Transverse colon (tissue), 4 donors: ENCODE measurements around the gene USP34. TPM values are rescaled to one million over a fixed set of nuclear protein-coding genes. Genes with fewer than 3 reads are reported as not detected.
"Not testable (repeated sequence)": the region's sequence is repeated elsewhere in the genome, so short reads cannot be mapped to it uniquely, and the experiment has no call there.

ENCODE experiments used
- DNase-seq: peaks from one replicate; pipeline ENCODE4 v3.0.0-alpha.2; 2019
- H3K27ac ChIP-seq, 4 donors: fragments of 200-600 bp; sonication (generic); 2 replicates each; pipeline ENCODE4 v1.5.1; 2016 to 2018; ENCODE audit warnings: inconsistent platforms in 4 of 4
- H3K27me3 ChIP-seq: fragments of 200-600 bp; sonication (generic); 2 replicates; pipeline ENCODE4 v1.5.1; 2017; ENCODE audit warnings: inconsistent platforms
- H3K36me3 ChIP-seq, 4 donors: fragments of 200-600 bp; sonication (generic); 2 replicates each; pipeline ENCODE4 v1.5.1; 2017 to 2019; ENCODE audit warnings: inconsistent platforms in 4 of 4
- H3K4me1 ChIP-seq, 4 donors: fragments of 200-600 bp; sonication (generic); 2 replicates each; pipeline ENCODE4 v1.5.1; 2017 to 2020; ENCODE audit warnings: inconsistent platforms in 4 of 4
- H3K4me3 ChIP-seq, 4 donors: fragments of 200-600 bp; sonication (generic); 1 replicate in 1 of 4; 2 replicates in 3 of 4; pipeline versions ENCODE4 v1.5.1 to v1.6.1; 2017 to 2019; ENCODE audit warnings: inconsistent platforms in 4 of 4
- H3K9me3 ChIP-seq, 2 donors: fragments of 200-600 bp; sonication (generic); 2 replicates each; pipeline ENCODE4 v1.5.1; 2017 to 2019; ENCODE audit warnings: inconsistent platforms in 2 of 2
- CTCF ChIP-seq, 5 experiments: fragments of 200-600 bp in 3 of 5; fragments of 450-650 bp in 2 of 5; sonication (generic) in 3 of 5; IDR thresholded peaks; 1 replicate in 2 of 5; 2 replicates in 3 of 5; pipeline ENCODE4 v1.5.1; 2016 to 2017; ENCODE audit warnings: antibody characterized with exemption in 5 of 5, inconsistent platforms in 3 of 5, mild to moderate bottlenecking in 2 of 5, moderate library complexity in 1 of 5
- EP300 ChIP-seq: sonication (generic); formaldehyde crosslinking; IDR thresholded peaks from one replicate; pipeline ENCODE4 v1.6.1; 2017; ENCODE audit warnings: antibody characterized with exemption, low read depth
- POLR2A ChIP-seq: fragments of 450-650 bp; IDR thresholded peaks from one replicate; pipeline ENCODE4 v1.6.1; 2016; ENCODE audit warnings: antibody characterized with exemption, mild to moderate bottlenecking, moderate library complexity
- POLR2AphosphoS5 ChIP-seq, 3 donors: sonication (generic); formaldehyde crosslinking; IDR thresholded peaks; one replicate each; pipeline ENCODE4 v1.6.1; 2016; ENCODE audit warnings: antibody characterized with exemption in 3 of 3
- WGBS, 2 donors: methylation state at CpG; one replicate each; pipeline ENCODE4 v1.1.5; 2018; ENCODE audit warnings: low coverage in 1 of 2; 5-methylcytosine and 5-hydroxymethylcytosine counted together
- in situ Hi-C, 4 donors: fragments of 200-750 bp; cut with MboI; loops; one replicate each; pipeline versions ENCODE4 v1.15.0 to v1.15.1; 2017; ENCODE audit warnings: low sequenced_read_pairs in 3 of 4, low pct_ligation_motif_present in 1 of 4, low pct_unique_long_range_greater_than_20kb in 1 of 4
- intact Hi-C: fragments of 100-400 bp; cut with DNase I; formaldehyde crosslinking; loops from one replicate; pipeline ENCODE4 v1.15.1; 2023; ENCODE audit warnings: low total_unique reads
- total RNA-seq, 4 donors: library from RNA; depleted of rRNA; stranded (reverse); fragments of >200 nt; gene quantifications; one replicate each; pipeline ENCODE4 v1.1.0, GENCODE V29; 2016

The USP34 gene
- total RNA-seq, 4 donors from 2014 or later, result 103 to 181 (median 115) TPM

DNA sequence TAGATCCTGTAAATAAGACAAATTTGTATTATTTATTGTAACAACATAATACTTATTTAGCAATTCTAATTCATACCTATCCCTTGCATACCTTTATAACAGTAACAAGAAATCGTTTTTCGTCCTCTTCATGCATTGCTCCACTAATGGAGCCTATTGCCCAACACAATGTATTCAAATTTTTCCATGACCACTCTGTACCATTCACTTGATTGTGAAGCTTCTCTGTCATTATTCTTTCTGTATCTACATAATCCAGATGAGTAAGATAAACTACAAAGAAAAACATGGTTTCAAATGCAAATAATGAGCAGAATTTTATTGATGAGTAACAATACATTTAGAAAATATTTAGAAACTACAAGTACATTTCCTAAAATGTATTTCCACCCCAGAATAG lies 21.6 kb upstream of the USP34 start:
- H3K9me3 ChIP-seq, result no peaks in the 10 kb centered on the region
- 92 to 93% methylated on average over 2 of the region's 2 CpGs for WGBS, 2 donors
- DNase-seq, result no peak
- intact Hi-C loops (no loop called here), in situ Hi-C loops (no loop called here)
- no peak for TF ChIP-seq POLR2AphosphoS5 (IDR thresholded peaks at IDR 0.05)
- TF ChIP-seq CTCF (IDR thresholded peaks at IDR 0.05), result no peak
- no peak for TF ChIP-seq EP300
- TF ChIP-seq POLR2A, result no peak
- no peak overlapping the region for H3K4me3 ChIP-seq
- peaks cover 2 to 81% (median 39%) of the 10 kb centered on the region in 4 donors for H3K36me3 ChIP-seq
- no peak overlapping the region for H3K27ac ChIP-seq
- no peaks in the 10 kb centered on the region for H3K27me3 ChIP-seq
- H3K4me1 ChIP-seq, result no peaks in the 10 kb centered on the region

DNA sequence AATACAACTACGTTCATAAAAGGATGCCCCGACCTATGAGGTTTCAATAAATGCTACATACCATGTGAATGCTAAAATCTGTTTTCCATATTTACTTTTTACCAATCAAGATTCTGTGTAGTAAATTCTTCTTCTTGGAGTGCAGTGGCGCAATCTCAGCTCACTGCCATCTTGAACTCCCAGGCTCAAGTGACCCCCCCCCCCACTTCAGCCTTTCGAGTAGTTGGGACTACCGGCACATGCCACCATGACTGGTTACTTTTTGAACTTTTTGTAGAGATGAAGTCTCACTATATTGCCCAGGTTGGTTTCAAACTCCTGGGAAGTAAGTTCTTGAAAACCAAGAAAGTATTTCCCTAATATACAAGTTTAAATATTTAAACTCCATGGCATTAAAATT lies 14.4 kb upstream of the USP34 start:
- Histone ChIP-seq H3K9me3 (no peaks in the 10 kb centered on the region), H3K4me1 (no peaks in the 10 kb centered on the region), H3K36me3 (peaks cover 2 to 59% (median 30%) of the 10 kb centered on the region in 4 donors), H3K27ac (no peak overlapping the region), H3K4me3 (no peak overlapping the region), H3K27me3 (no peaks in the 10 kb centered on the region)
- DNase-seq, result no peak
- WGBS, 2 donors, result 97 to 98% methylated on average over 4 to 5 of the region's 5 CpGs
- intact Hi-C loops (no loop called here), in situ Hi-C loops (no loop called here)
- TF ChIP-seq POLR2A (no peak), EP300 (no peak), POLR2AphosphoS5 (IDR thresholded peaks at IDR 0.05) (no peak), CTCF (IDR thresholded peaks at IDR 0.05) (no peak)

DNA sequence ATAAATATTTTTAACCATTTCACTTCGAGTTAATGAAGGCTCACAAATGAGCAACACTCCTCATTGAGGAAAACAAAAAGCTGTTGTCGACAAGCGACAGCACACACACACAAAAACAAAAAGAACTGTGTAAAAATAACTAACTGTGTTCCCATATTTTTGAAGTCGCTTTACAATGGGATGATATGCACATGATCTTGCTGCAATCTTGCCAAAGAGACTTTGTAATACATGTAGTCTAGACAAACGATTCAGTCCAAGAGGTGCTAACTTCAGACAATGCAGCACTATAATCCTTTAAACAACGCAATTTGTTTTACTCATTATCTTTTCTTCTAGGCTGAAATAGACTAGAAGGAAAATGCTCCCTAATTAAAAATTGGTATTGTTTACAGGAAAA lies 7.2 kb upstream of the USP34 start:
- H3K36me3 ChIP-seq, result peaks cover 0 to 50% (median 19%) of the 10 kb centered on the region in 4 donors
- no peaks in the 10 kb centered on the region for H3K9me3 ChIP-seq
- no peak for DNase-seq
- in situ Hi-C loops (no loop called here), intact Hi-C loops (no loop called here)
- no peak overlapping the region for H3K27ac ChIP-seq
- WGBS, 2 donors, result 86 to 87% methylated on average over 6 of the region's 6 CpGs
- no peaks in the 10 kb centered on the region for H3K27me3 ChIP-seq
- H3K4me1 ChIP-seq, result no peaks in the 10 kb centered on the region
- no peak overlapping the region for H3K4me3 ChIP-seq
- no peak for TF ChIP-seq POLR2AphosphoS5 (IDR thresholded peaks at IDR 0.05)
- TF ChIP-seq EP300, result no peak
- no peak for TF ChIP-seq POLR2A
- TF ChIP-seq CTCF (IDR thresholded peaks at IDR 0.05), result no peak

- H3K27ac ChIP-seq, intact Hi-C loops, H3K4me3 ChIP-seq, H3K9me3 ChIP-seq, H3K27me3 ChIP-seq, in situ Hi-C loops, H3K4me1 ChIP-seq, DNase-seq: not testable (repeated sequence)
- peaks cover 0 to 40% (median 14%) of the 10 kb centered on the region in 4 donors for H3K36me3 ChIP-seq
- 80 to 97% methylated on average over 2 to 12 of the region's 12 CpGs for WGBS, 2 donors
Measured at GRCh38 chr2:61476929-61477589, 6.2 kb upstream of the USP34 start.
